Measurements from ENCODE around the gene SMAD2.

DNA sequence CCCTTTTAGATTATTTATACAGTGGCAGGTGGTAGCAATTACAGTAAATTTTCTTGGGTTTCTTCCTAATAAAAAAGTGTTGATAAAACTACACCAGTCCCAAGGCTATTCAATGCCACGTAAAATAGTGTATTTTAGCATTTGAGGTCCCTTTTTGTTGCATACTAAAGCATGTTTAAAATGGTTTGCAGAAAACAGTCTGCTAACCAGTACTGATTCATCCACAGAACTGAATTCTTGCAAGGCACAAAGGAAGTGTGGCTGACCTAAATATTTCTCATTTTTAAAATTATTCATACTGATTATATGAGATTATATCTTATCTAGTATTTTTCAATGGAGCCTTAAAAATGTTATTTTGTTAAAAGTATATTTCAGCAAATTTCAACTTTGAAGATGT is 98.1 kb downstream of the SMAD2 start:
- TF ChIP-seq EZH2 (IDR thresholded peaks at IDR 0.05) (no peak), POLR2AphosphoS5 (IDR thresholded peaks at IDR 0.05; ENCODE audit: borderline replicate concordance, low read depth, low read length) (no peak)

Measured in SK-N-MC (cell line).